T follicular helper cell (primary cell): ENCODE results near the gene DPH5.

Source experiments
- DNase-seq: peaks from one replicate; pipeline ENCODE4 v3.0.0-alpha.2; 2020; ENCODE audit warnings: low read depth

DPH5 gene

GRCh38 chr1:101030881-101031280 lies 5.3 kb upstream of the DPH5 start:
- DNase-seq: no peak

GRCh38 chr1:101029184-101029583 lies 3.6 kb upstream of the DPH5 start:
- no peak for DNase-seq

DNA sequence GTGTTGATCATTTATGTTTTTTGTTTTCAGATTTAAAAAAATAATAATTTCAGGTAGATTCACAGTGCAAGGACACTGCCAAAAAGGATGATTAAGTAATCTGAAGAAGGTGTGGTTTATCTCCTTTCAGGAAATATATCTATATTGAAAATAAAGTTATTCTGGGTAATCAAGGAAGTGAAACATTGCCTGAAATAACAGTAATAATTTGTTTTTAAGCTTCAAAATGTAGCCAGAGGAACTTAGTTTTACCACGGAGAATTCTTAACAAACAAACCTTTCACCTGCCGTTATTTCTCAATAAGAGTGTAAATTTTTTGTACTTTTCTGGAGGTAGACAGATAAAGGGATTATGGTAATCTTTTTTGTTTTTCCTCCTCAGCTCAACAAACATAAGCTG lies 2.9 kb upstream of the DPH5 start:
- DNase-seq: no peak

- no peak for DNase-seq
These were observed 1.7 kb upstream of the DPH5 start for GRCh38 chr1:101027194-101027772.

DNA sequence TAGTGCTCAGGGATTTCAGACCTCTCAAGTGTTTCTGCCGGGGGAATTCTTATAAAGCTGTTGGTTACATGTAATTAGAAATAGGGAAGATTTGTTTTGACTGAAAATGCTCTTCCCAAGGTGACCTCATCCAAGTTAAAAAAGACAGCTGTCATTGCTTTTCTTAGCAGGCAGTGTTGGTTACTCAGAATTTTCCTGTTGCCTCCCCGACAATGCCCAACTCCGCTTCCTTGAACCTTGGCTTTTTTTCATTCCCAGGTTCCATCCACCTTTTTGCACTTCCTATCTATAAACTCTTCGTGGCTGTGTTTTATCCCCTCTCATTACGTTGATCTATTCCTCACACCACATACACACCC lies 825 bp upstream of the DPH5 start:
- no peak for DNase-seq

- no peak for DNase-seq
These were observed 314 bp downstream of the DPH5 start for GRCh38 chr1:101025283-101025656.

DNA sequence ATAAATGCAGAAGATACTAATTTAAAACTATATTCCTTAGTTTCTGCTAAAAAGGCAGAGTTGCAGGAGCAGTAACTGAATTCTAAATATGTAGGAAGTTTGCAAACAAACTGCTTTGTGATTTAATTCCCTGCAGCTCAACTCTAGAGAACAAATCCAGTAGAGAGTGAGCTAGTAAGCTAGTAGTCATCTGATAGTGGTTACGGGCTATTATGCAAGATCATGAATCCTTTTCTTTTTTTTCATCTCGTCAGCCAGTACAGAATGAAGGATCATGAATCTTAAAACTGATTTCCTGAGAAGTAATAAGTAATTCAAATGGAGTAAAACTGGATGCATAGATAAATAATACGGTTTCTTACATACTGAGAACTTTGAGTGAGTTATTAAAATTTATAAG lies 3.3 kb downstream of the DPH5 start:
- no peak for DNase-seq

DNA sequence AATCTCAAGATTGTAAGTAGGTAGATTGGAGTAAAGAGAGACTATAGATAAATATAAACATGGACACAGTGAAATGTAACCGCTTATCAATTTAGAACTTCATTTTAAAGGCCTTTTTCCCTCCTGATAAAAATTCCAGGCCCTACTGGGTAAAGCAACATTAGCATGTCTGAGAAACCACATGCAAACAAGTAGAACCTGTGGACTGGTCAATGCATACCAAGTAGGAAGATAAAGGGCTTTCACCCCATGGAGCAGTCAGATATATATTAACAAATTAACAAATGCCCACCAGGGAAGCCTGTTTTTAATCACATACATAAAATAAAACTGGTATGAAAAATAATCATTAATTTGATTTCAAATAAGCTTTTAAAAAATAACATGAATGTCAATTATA lies 8.1 kb downstream of the DPH5 start:
- DNase-seq: no peak

DNA sequence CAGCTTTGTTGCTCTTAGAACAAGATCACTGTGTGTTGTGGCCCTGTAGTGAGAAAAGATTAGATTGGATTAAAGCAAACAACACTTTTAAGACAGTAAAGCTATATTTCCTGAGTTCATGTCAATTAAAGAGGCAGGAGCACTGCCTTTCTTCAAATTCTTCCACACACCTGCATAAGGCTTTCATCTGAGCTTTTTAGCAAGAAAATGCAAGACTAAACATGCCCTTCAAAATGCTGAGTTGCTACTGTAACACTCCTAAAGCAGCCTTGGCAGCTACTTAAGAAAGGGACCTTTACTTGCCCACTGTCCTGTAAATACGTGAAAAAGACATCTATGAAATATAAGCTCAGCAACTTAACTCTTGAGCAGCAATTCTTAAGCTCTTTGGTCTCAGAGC lies 11.8 kb downstream of the DPH5 start:
- no peak for DNase-seq

DNA sequence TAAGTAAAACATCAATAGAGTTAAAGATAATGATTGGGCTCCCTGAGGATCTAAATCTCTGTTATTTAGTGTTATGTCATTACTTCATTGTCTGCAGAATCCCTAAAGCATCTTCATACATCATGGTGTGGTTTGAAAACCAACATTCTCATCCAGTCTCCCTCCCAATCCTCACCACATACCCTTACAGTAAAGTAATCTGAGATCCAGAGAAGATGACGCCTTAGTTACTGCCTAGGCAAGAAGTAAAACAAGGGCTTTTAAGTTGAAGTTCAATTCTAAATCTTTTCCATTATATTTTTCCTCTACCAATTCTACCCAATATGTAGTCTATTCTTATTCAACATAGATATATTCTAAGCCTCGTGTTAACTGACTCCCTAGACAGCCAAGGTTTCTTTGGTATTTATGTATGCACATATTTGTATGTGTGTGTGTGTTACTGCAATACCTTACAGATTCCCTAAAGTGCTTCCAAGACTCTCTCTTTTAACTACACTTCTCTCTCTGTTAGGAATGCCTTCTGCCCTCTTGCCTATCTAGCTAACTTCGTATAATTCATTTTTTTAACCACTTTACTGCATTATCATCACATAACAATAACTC lies 17.3 kb downstream of the DPH5 start:
- DNase-seq: no peak

DNA sequence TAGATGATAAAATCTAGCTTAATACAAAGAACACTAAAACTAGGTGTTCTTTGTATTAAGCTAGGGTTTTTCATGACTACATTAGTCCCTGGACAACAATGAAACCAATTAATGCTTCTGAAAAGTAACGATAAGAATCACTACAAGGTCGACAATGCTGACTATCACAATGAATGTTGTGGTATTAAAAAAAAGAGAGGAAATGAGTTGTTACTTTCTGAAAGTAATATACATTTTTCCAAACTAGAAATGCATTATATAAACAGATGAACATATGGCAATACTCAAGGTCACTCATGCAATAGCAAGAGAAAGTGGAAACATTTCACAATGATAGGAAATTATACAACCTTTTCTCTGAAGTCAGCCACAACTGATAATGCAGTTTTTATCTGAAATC lies 19.0 kb downstream of the DPH5 start:
- no peak for DNase-seq

- DNase-seq: no peak
These were observed 19.7 kb downstream of the DPH5 start for GRCh38 chr1:101005871-101006270.

- no peak for DNase-seq
These were observed 20.4 kb downstream of the DPH5 start for GRCh38 chr1:101005183-101005582.

DNA sequence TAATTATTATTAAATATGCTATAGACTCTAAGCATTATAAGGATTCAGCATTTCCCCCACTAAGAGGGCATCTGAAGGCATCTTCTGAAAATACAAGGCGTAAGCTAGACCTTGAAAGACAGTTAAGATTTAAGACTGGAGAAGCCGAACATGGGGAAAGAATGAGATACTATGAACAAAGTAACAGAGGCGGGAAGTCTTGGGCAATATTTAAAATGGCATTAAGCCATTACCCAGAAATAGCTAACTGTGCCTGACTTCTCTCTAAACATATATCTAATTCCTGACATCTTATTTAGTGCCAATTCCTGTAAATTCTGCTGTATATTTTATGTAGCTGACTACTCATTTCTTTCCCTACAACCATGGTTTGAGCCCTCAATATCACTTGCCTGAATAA lies 20.9 kb downstream of the DPH5 start:
- no peak for DNase-seq

DNA sequence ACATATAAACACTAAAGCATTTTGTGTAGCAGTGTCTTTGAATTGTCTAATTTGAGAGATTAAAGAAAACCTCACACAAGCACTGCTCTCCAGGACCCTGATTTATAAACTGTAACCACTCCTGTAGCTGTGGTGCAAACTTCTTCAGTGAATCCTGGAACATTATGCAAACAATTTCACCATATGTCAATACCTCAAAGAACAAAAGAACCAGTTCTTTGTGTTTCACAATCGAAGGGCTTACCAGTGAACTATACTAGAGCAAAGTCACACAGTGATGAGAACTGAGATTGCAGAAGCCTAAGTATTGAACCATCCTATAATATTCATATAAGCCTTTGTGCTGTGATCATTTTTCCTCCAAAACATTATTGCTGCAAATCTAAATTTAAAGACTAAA lies 21.5 kb downstream of the DPH5 start:
- no peak for DNase-seq

GRCh38 chr1:101003012-101003650 lies 22.5 kb downstream of the DPH5 start:
- no peak for DNase-seq

DNA sequence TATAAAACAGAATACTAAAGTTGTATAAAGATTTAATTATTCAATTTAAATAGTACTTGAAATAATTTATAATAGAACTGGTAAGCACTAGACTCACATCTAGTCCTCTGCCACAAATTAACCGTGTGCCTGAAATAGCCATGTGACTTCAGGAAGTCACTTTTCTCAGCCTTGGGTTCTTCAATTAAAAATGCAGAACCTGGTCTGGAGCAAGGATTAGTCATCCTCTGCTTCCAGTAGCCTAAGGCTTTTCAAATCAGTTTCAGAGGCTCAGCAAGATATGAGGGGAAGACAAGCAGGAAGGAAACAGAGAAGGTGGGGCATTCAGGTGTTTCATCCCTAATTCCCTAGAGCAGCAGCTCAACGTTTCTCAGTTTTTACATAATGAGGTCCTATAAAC lies 23.0 kb downstream of the DPH5 start:
- no peak for DNase-seq

GRCh38 chr1:101000131-101000873 lies 25.3 kb downstream of the DPH5 start:
- no peak for DNase-seq

- DNase-seq: no peak
These were observed 27.2 kb downstream of the DPH5 start for GRCh38 chr1:100998426-100998825.

- no peak for DNase-seq
These were observed 30.2 kb downstream of the DPH5 start for GRCh38 chr1:100995198-100995988.

DNA sequence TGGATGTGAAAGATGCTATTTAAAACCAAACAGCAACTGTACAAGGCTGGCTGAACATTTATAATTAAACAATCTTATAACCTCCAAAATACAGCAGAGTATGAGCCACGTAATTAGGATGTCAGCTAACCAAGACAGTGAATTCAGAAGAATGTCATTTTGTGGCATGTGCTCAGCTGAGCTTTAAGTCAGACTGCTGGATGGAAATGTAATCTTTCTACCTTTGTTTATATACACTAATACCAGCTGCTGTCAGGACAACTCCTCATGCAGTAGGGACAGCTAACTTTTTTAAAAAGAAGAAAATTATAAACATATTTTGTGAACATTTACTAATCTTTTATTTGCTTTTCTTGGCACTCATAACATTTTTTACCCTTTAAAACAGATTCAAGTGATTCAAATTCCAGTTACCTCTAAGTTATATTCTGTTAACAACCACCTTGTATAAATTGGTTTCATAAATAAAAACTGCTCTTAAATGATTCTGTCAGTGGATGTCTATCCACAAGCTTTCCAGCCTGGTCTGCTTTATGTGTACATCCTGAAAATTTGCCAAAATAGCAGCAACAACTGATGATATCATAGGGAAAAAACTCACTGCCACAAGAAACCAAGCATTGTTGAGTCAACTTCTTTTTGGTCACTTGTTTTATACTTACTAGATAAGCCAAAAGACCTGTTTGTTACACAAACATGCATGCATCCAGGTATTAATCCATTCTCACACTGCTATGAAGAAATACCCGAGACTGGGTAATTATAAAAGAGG lies 36.1 kb downstream of the DPH5 start:
- DNase-seq: no peak

GRCh38 chr1:100988121-100988520 lies 37.5 kb downstream of the DPH5 start:
- DNase-seq: no peak
